Measurements from ENCODE around the gene OSM. TPM values are rescaled to one million over a fixed set of nuclear protein-coding genes. Genes with fewer than 3 reads are reported as not detected.

The OSM gene
- total RNA-seq, 1 experiment from 2014 or later, result not detected

DNA sequence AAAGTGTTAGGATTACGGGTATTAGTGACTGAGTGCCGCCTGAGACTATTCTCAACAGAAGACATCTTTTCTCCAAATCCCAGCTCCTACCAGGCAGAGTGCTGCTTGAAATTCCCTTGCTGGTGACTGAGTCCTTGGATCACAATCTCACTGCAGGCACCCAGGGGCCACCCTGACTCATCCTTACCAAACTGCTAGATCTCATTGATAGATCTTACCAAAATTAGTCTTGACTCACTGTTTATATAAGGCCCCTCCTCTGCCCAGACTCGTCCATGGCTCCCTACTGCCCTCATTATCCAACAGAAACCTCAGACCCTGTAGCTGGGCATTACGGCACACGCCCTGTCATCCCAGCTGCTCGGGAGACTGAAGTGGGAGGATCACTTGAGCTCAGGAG lies 45.4 kb upstream of the OSM start:
- Mint-ChIP-seq H3K36me3 (ENCODE audit: insufficient read depth, unreplicated experiment) (peaks cover 8% of the 10 kb centered on the region), H3K27me3 (ENCODE audit: unreplicated experiment) (no peaks in the 10 kb centered on the region), H3K4me3 (ENCODE audit: low read depth, unreplicated experiment) (no peak overlapping the region), H3K27ac (ENCODE audit: unreplicated experiment) (peak overlapping the region; percentile 5), H3K9me3 (ENCODE audit: low read depth, unreplicated experiment) (no peaks in the 10 kb centered on the region), H3K4me1 (ENCODE audit: low read depth, unreplicated experiment) (peaks cover 82% of the 10 kb centered on the region)
- no TSS peak for BruUV-seq (replicated peaks)
- intact Hi-C loops (cut with micrococcal nuclease; ENCODE audit: unreplicated experiment), result no loop called here
- no peak for DNase-seq
- CTCF ChIA-PET, result interaction anchor here (0.9 kb wide), 1 partner anchor 14 kb away, joined by 3 read pairs; no protein-coding TSS in a partner anchor
- TF ChIP-seq, protein P1, sequence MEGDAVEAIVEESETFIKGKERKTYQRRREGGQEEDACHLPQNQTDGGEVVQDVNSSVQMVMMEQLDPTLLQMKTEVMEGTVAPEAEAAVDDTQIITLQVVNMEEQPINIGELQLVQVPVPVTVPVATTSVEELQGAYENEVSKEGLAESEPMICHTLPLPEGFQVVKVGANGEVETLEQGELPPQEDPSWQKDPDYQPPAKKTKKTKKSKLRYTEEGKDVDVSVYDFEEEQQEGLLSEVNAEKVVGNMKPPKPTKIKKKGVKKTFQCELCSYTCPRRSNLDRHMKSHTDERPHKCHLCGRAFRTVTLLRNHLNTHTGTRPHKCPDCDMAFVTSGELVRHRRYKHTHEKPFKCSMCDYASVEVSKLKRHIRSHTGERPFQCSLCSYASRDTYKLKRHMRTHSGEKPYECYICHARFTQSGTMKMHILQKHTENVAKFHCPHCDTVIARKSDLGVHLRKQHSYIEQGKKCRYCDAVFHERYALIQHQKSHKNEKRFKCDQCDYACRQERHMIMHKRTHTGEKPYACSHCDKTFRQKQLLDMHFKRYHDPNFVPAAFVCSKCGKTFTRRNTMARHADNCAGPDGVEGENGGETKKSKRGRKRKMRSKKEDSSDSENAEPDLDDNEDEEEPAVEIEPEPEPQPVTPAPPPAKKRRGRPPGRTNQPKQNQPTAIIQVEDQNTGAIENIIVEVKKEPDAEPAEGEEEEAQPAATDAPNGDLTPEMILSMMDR (IDR thresholded peaks at IDR 0.05; ENCODE audit: unreplicated experiment), result no peak

- TF ChIP-seq, protein P1 (IDR thresholded peaks at IDR 0.05; ENCODE audit: unreplicated experiment), result no peak
- Mint-ChIP-seq H3K36me3 (ENCODE audit: insufficient read depth, unreplicated experiment) (peaks cover 8% of the 10 kb centered on the region), H3K27ac (ENCODE audit: unreplicated experiment) (no peak overlapping the region), H3K4me3 (ENCODE audit: low read depth, unreplicated experiment) (no peak overlapping the region), H3K27me3 (ENCODE audit: unreplicated experiment) (no peaks in the 10 kb centered on the region), H3K4me1 (ENCODE audit: low read depth, unreplicated experiment) (peaks cover 92% of the 10 kb centered on the region), H3K9me3 (ENCODE audit: low read depth, unreplicated experiment) (no peaks in the 10 kb centered on the region)
- no TSS peak for BruUV-seq (replicated peaks)
- intact Hi-C loops (cut with micrococcal nuclease; ENCODE audit: unreplicated experiment), result no loop called here
- CTCF ChIA-PET, result interaction anchor here (0.7 to 0.9 kb wide), 2 partner anchors 13 to 23 kb away, joined by 3 read pairs; no protein-coding TSS in a partner anchor
- no peak for DNase-seq
These were observed 44.5 kb upstream of the OSM start for GRCh38 chr22:30310881-30311771.

- CTCF ChIA-PET, result interaction anchor here (0.7 to 1.0 kb wide), 2 partner anchors 12 to 22 kb away, joined by 3 to 7 read pairs; no protein-coding TSS in a partner anchor
- no peak overlapping the region for H3K4me3 Mint-ChIP-seq (ENCODE audit: low read depth, unreplicated experiment)
These were observed 43.5 kb upstream of the OSM start for GRCh38 chr22:30309951-30310741.

More at GRCh38 chr22:30309951-30310741, 43.5 kb upstream of the OSM start:
- Mint-ChIP-seq H3K36me3 (ENCODE audit: insufficient read depth, unreplicated experiment) (peaks cover 8% of the 10 kb centered on the region), H3K27me3 (ENCODE audit: unreplicated experiment) (no peaks in the 10 kb centered on the region), H3K9me3 (ENCODE audit: low read depth, unreplicated experiment) (no peaks in the 10 kb centered on the region), H3K27ac (ENCODE audit: unreplicated experiment) (no peak overlapping the region), H3K4me1 (ENCODE audit: low read depth, unreplicated experiment) (peaks cover 92% of the 10 kb centered on the region)
- BruUV-seq (replicated peaks), result no TSS peak
- TF ChIP-seq, protein P1 (IDR thresholded peaks at IDR 0.05; ENCODE audit: unreplicated experiment), result no peak
- intact Hi-C loops (cut with micrococcal nuclease; ENCODE audit: unreplicated experiment), result no loop called here
- no peak for DNase-seq
